ENCODE measurements around the gene MED23. TPM values are rescaled to one million over a fixed set of nuclear protein-coding genes. Genes with fewer than 3 reads are reported as not detected.

Gene MED23
- total RNA-seq, 1 experiment from 2014 or later = 11.3 TPM

DNA sequence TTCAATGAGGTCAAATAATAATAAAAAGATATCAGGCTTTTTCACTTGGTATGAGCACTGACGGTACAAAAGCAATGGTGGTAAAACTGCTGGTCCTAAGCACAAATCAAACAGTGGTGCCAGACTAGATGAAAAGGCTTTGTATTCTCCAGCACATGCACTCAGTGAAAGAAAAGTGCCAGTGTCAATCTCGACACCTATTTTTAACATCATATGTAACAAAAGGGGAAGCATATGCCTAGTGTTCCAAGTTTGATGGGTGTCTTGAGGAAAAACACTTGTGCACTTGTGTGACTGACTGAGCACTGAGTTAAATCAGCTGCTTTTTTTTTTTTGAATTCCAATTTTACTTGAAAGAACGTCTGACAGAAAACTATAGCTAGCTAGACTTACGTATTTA, 27.3 kb downstream of the MED23 start:
- H3K36me3 ChIP-seq = peaks cover 58% of the 10 kb centered on the region
- no peak overlapping the region for H3K4me3 ChIP-seq

DNA sequence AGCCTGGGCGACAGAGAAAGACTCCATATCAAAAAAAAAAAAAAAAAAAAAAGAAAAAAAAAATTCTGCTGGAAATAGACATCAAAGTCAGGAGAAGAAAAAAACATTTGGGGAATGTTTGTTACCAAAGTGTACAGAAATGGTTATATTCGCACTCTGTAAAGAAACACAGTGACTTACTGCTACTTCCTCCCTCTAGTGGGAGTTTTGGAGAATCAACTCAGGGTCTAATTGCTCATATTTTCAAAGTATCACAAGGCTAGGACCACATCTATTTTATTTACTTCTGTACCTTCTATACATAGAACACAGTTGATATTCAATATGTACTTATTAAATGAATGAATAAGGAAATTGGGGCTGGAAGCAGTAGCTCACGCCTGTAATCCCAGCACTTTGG, 30.6 kb downstream of the MED23 start:
- Histone ChIP-seq H3K4me3 (no peak overlapping the region), H3K9me3 (no peaks in the 10 kb centered on the region), H3K36me3 (peaks cover 71% of the 10 kb centered on the region), H3K27me3 (no peaks in the 10 kb centered on the region)
- DNase-seq = no peak

More for the DNA sequence above, 27.3 kb downstream of the MED23 start:
- no peak for DNase-seq
- Histone ChIP-seq H3K9me3 (no peaks in the 10 kb centered on the region), H3K27me3 (no peaks in the 10 kb centered on the region)

DNA sequence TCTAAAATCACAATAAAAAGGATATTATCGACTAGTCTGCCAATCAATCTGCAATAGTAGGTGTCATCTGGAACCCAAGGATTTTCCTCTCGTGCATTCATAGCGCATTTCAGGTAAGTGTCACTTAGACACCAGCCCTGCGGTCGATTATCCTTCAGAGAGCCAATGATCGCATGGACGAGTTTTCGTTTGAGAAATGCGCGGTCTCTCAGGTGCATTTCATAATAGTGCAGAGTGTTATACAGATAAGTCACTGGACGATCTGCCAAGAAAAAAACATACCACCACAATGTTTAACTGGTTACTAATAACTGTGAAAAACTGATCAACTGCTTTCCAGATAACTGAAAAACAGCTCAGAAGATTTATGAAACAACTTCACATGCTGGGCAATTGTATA, 34.0 kb downstream of the MED23 start:
- Histone ChIP-seq H3K36me3 (peaks cover 69% of the 10 kb centered on the region), H3K4me3 (no peak overlapping the region), H3K9me3 (no peaks in the 10 kb centered on the region), H3K27me3 (no peaks in the 10 kb centered on the region)
- DNase-seq = no peak

DNA sequence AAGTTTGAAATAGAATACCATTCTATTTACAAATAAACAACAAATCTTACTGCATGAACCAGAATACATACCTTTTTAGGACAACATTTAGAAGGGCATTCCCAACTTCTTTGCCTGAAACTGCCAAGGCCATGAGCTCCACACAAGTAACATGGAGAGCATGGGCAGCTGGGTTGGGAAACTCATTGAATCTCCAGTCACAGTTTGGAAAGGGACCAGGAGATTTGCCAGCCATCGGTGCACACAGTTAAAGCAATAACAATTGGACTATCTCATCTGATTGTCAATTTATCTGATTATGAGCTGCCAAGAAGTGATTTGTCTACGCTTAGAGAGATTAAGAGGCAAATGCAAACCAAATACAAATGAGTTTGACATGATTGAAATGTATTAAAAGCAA, 35.1 kb downstream of the MED23 start:
- Histone ChIP-seq H3K36me3 (peaks cover 62% of the 10 kb centered on the region), H3K9me3 (no peaks in the 10 kb centered on the region), H3K27me3 (no peaks in the 10 kb centered on the region), H3K4me3 (no peak overlapping the region)
- no peak for DNase-seq

DNA sequence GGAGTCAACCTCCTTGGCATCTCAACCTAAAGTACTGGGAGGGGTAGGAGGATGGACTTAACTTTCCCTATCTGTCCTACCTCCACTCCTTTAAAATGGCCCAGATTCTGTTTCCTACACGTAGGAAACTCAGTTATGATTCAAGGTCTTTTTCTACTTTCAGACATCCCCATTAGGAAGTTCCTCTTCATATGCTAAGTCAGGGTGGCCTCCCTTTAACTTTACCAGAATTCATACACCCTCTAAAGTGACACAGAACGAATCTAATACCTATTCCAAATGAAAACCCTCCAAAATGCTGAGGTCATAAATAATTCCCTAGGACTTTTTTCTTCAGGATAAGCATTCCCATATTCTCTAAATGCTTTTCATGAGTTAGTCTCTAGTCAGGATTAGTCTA, 39.4 kb downstream of the MED23 start:
- Histone ChIP-seq H3K36me3 (peaks cover 50% of the 10 kb centered on the region), H3K27me3 (no peaks in the 10 kb centered on the region), H3K9me3 (no peaks in the 10 kb centered on the region), H3K4me3 (no peak overlapping the region)
- DNase-seq = no peak

DNA sequence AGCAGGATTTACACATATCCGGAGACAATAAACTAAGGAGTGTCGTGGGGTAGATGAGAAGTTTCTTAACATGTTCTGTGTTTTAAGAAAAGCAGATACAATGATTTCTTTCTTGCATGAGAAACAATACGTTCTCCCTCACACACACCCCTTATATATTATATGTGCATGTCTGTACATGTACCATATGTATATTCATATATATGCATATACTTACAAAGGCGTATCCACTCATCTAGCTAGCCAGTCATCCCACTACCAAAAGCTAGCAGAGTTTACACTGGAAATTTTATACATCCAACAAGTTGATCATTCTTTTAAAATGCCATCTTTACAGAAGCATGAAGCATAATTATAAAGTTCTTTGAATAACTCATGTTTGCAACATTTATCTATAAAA, 40.1 kb downstream of the MED23 start:
- H3K4me3 ChIP-seq = no peak overlapping the region
- H3K27me3 ChIP-seq = no peaks in the 10 kb centered on the region
- H3K36me3 ChIP-seq = peaks cover 49% of the 10 kb centered on the region
- no peaks in the 10 kb centered on the region for H3K9me3 ChIP-seq
- no peak for DNase-seq

DNA sequence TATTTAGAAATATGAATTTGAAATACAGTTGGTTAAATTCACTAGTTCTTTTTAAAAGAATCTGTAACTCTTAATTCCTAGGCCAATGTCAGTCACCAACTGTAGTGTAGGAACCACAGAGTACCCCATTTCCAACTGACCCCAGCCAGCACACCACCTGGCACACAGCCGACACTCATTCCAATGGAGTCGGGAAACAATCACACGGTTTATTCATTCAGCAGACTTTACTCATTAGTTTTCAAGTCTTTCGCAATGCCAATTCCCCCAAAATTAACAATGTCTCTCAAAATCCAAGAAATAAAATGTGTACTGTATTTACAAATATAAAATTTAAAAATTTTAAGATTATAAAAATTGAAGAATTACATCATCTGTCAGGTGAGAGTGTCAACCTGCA, 41.5 kb downstream of the MED23 start:
- Histone ChIP-seq H3K27me3 (no peaks in the 10 kb centered on the region), H3K9me3 (no peaks in the 10 kb centered on the region), H3K36me3 (peaks cover 37% of the 10 kb centered on the region), H3K4me3 (no peak overlapping the region)
- no peak for DNase-seq

DNA sequence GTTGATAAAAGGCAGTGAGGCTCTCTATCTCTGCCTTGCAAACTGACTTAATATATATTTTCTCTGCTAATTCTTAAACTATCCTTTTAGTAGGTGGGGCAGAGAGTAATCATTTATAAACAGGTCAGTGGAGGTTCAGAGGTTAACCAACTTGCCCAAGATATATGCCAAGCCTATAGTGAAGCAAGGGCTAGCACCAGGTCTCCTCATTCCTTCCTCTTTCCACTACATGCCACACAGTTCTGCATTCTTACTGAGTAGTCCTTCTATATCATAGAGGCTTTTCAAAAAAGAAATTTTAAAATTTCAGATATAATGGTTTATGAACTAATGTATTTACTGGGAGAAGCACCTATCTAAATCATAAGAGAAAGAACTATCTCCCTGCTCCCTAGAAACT, 46.5 kb downstream of the MED23 start:
- no peak for DNase-seq
- Histone ChIP-seq H3K27me3 (no peaks in the 10 kb centered on the region), H3K9me3 (no peaks in the 10 kb centered on the region), H3K36me3 (peaks cover 18% of the 10 kb centered on the region), H3K4me3 (no peak overlapping the region)

DNA sequence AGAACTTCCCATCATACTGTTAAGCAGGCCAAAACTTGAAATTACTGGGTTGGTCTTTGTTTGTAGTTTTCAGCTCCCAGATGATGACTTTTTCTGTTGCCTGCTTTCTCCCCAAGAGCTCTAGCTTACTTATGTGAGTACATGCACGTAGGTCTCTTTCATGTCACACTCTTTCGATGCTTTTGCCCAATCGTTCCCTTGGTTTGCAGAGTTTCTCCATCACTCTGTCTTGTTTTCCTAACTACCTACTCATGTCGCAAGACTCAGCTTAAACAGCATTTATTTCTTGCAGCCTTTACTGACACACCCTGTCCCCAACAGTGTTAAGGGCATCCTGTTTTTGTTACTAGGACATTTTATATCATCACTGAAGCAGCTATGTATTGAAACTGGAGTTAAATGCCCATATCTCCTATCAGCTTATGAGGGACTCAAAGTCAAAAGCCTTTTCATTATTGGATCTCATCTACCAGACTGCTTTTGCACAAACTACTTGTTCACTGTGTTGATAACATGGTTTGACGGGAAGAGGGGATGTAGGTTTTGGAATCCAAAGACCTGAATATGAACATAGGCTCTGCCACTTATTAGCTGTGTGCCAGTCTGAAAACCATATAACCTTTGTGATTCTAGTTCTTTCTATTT, 52.1 kb downstream of the MED23 start:
- Histone ChIP-seq H3K9me3 (no peaks in the 10 kb centered on the region), H3K36me3 (peaks cover 11% of the 10 kb centered on the region), H3K4me3 (no peak overlapping the region), H3K27me3 (no peaks in the 10 kb centered on the region)
- DNase-seq = no peak

DNA sequence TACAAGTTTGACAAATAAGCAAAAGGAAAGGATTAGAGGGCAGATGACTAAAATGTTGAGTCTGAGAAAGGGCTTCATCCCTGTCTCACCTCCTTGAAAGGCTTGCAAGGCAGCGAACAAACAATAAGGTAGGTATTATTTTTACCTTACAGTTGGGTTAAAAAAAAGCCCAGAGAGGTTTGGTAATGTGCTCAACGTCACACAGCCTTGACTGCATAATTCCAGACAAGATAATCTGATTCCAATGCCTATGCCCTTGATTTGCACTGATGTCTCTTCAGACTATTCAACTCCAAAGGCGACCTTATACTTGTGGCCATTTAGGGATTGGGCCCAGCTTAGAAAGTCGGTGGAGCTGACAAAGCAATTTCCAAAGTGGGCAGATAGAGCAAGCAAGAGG, 53.4 kb downstream of the MED23 start:
- peaks cover 3% of the 10 kb centered on the region for H3K36me3 ChIP-seq
- DNase-seq = no peak
- no peak overlapping the region for H3K4me3 ChIP-seq

DNA sequence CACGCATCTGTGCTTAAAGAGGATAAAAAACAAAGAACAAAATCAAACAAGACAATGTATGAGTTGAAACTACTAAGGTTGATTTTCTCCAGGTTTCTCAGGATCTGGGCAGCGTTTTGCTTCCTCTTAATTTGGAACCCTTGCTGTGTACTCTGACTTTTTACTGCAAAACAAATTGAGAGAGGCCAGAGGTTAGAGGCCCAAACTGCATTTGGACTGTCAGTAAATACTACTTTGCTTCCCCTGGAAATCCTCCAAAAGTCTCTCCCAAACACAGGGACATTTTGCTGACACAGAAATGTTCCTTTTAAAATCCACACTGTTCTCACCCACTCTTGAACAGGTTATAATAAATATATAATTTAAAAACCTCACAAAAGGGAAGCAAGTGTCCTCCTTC, 53.9 kb downstream of the MED23 start:
- no peaks in the 10 kb centered on the region for H3K27me3 ChIP-seq
- no peaks in the 10 kb centered on the region; the same call in 1 of the 2 replicates for H3K36me3 ChIP-seq
- no peaks in the 10 kb centered on the region for H3K9me3 ChIP-seq
- no peak overlapping the region for H3K4me3 ChIP-seq
- DNase-seq = no peak

More for the DNA sequence above, 53.4 kb downstream of the MED23 start:
- Histone ChIP-seq H3K27me3 (no peaks in the 10 kb centered on the region), H3K9me3 (no peaks in the 10 kb centered on the region)

DNA sequence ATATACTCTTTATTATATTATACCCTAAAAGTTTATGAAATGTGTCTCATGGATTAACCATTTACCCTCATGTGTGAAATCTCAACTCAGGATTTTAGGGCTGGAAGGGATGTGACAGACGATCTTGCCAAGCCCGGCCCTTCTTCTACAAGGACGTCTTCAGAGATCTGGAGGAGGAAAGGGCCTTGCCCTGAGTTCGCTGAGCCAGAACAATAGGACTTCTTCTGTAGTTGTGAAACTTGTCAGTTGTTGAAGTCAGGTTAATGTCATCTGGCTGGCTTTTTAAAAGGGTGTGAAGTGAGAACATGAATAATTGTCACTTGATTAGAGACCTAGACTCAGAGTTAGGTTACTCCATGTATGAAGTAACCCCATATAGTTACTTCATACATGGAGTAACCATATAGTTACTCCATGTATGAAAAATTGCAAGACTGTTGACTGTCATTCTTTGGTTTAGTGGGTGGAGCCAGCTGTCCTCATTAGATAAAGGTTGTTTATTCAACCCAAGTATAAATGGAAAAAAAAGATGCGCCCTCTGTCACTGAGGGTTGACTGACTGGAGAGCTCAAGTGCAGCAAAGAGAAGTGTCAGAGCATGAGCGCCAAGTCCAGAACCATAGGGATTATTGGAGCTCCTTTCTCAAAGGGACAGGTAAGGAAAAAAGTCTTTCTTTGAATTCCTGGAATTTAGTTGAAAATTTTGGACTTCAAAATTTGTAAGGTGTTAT, 55.2 kb downstream of the MED23 start, which contains the start of gene ARG1:
Gene ARG1, plus strand, starts transcription at position 541 of the 730 bp plus-strand sequence. Its CDS starts 57 bp downstream, at position 598.
- no peak for DNase-seq
- H3K36me3 ChIP-seq = no peaks in the 10 kb centered on the region
- H3K4me3 ChIP-seq = no peak within 1 kb of the TSS
- H3K9me3 ChIP-seq = no peaks in the 10 kb centered on the region
- H3K27me3 ChIP-seq = no peaks in the 10 kb centered on the region

DNA sequence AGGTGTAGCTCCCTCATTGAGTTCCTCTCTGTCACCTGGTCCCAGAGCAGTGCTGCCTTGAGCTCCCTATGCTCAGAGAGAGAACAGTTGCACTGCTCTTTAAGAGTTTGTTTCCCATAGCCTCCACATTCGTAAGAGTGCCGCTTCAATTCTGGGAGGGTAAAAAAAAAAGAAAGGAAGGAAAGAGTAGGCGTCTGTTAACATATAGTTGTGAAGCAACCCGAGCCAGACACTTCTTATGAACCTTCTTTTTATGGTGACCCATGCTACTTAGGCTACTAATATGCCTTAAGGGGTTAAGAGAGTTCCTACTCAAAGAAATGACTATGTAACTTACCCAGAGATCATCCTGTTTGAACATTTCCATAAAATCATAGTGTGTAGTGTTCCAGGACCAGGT, 59.3 kb downstream of the MED23 start:
- Histone ChIP-seq H3K36me3 (no peaks in the 10 kb centered on the region), H3K4me3 (no peak overlapping the region), H3K9me3 (no peaks in the 10 kb centered on the region), H3K27me3 (no peaks in the 10 kb centered on the region; the same call in 1 of the 2 replicates)
- DNase-seq = no peak

DNA sequence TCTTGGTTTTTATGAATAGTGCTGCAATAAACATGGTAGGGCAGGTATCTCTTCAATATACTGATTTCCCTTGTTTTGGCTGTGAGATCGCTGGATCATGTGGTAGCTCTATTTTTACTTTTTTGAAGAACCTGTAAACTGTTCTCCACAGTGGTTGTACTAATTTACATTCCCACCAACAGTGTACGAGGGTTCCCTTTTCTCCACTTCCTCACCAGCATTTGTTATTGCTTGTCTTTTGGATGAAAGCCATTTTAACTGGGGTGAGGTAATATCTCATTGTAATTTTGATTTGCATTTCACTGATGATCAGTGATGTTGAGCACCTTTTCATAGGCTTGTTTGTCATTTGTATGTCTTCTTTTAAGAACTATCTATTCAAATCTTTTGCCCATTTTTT, 63.0 kb downstream of the MED23 start:
- Histone ChIP-seq H3K4me3 (no peak overlapping the region), H3K9me3 (no peaks in the 10 kb centered on the region), H3K27me3 (no peaks in the 10 kb centered on the region; the same call in 1 of the 2 replicates), H3K36me3 (no peaks in the 10 kb centered on the region)
- no peak for DNase-seq

DNA sequence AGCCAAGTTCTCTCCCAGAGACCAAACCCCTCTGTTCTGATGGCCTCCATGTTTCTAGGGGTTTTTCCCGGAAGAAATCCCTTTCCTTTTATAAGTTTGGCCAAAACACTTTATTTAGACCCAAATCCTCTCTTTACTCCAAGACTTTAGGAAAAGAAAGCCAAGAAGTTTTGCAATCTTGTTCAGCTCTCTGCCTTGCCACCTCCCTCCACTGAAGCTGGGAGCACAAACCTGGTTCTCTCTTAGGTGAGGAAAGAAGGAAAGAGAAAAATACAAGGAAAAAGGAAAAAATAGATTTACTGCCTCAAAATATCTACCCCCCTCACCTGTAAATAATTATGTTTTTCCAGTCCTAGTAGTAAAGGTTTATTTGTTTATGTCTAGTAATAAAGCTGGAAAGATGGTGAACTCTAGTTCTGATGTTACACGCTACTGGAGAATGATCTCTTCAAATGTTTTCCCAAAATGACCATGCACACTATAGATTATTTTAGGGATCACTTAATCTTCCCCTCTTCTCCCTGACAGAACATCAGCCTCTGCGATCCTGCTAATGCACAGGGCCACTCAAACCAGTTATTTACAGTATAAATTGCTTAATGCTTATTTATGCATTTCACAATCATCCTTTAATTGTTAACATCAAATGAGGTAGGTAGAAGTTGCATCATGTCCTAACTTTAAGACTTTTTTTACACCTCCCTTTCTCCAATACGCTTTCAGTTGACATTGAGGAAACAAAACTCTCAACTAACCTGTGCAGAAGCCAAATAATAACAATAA, 65.9 kb downstream of the MED23 start:
- no peak for DNase-seq
- Histone ChIP-seq H3K4me3 (no peak overlapping the region), H3K36me3 (no peaks in the 10 kb centered on the region), H3K27me3 (no peaks in the 10 kb centered on the region; the same call in 1 of the 2 replicates), H3K9me3 (no peaks in the 10 kb centered on the region)

DNA sequence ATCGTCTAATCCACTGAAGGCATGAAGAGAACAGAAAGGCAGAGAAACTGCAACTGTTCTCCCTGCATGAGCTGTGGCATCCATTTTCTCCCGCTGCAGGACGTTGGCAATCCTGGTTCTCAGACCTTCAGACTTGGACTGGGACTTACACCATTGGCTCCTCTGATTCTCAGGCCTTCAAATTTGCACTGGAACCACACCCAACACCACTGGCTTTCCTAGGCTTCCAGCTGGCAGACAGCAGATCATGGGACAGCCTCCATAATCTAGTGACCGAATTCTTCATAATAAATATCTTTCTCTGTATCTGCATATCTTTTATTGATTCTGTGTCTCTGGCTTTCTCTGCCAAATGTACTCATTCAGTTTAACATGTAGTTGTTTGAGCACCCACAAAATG, 69.1 kb downstream of the MED23 start:
- no peak for DNase-seq
- Histone ChIP-seq H3K4me3 (no peak overlapping the region), H3K9me3 (no peaks in the 10 kb centered on the region), H3K27me3 (no peaks in the 10 kb centered on the region; the same call in 1 of the 2 replicates), H3K36me3 (no peaks in the 10 kb centered on the region)

DNA sequence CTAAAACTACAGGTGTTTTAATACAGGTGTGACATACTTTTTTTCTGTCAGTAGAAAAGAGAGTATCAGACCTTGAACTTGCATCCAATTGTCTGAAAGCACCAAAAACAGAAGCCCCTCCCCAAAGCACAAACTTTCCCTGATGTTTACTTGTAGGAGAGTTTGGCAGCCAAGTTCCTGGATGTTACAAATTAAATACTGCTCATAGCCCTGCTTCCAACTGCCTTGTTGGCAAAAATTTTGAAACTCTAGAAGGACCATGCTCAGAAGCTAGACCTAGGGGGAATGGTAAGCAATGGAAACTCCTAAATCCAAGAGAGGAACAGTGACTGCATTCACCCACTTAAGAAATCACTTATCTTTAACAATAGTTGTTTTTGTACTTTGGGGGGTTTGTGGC, 72.0 kb downstream of the MED23 start:
- no peaks in the 10 kb centered on the region for H3K36me3 ChIP-seq
- DNase-seq = no peak
- H3K4me3 ChIP-seq = no peak overlapping the region
- no peaks in the 10 kb centered on the region; the same call in 1 of the 2 replicates for H3K27me3 ChIP-seq
- no peaks in the 10 kb centered on the region for H3K9me3 ChIP-seq
